Mucosa of descending colon (tissue), 3 donors: ENCODE data around the gene PMF1. TPM values are rescaled to one million over a fixed set of nuclear protein-coding genes. Genes with fewer than 3 reads are reported as not detected.

Source experiments
- ATAC-seq: fragments of 200-7000 bp; cut with Tn5 transposase; one replicate; pipeline ENCODE4 v1.9.1; 2020; ENCODE audit warnings: mild to moderate bottlenecking, moderate library complexity
- DNase-seq, 3 donors: peaks; one replicate each; pipeline ENCODE4 v3.0.0-alpha.2; 2020
- H3K36me3 ChIP-seq: fragments of 200-600 bp; one replicate; pipeline ENCODE4 v1.8.0; 2021; ENCODE audit warnings: low read depth, mild to moderate bottlenecking
- H3K4me1 ChIP-seq: fragments of 200-600 bp; one replicate; pipeline ENCODE4 v1.8.0; 2021; ENCODE audit warnings: low read depth, mild to moderate bottlenecking
- H3K4me3 ChIP-seq: fragments of 200-600 bp; one replicate; pipeline ENCODE4 v1.8.0; 2021; ENCODE audit warnings: mild to moderate bottlenecking
- H3K9me3 ChIP-seq: fragments of 200-600 bp; one replicate; pipeline ENCODE4 v1.8.0; 2021; ENCODE audit warnings: mild to moderate bottlenecking
- CTCF ChIP-seq: fragments of 200-600 bp; IDR thresholded peaks from one replicate; pipeline ENCODE4 v1.8.0; 2022; ENCODE audit warnings: antibody characterized with exemption, mild to moderate bottlenecking
- intact Hi-C, 2 donors: fragments of 100-400 bp; cut with DNase I in 1 of 2; cut with micrococcal nuclease in 1 of 2; formaldehyde crosslinking; loops; one replicate each; pipeline versions ENCODE4 v1.11.0 to v1.11.1; 2022; cut with DNase I, micrococcal nuclease
- total RNA-seq, 3 donors: library from RNA; stranded (reverse); fragmentation: NEBNext Ultra II Directional in 2 of 3; extraction: Animal tissue kit (Norgen Biotek cat#: 25700) in 2 of 3; gene quantifications; one replicate each; pipeline versions ENCODE4 v1.2.1 to v1.2.4, GENCODE V29; 2021 to 2023
- donor health status: DM: no; HTN: no; CAD: no; lungs with moderate emphysema.
- donor health status: DM: no; HTN: no; CAD: no.
- donor health status: DM: no; HTN: yes; CAD: no.

Gene PMF1
- total RNA-seq, 3 donors from 2014 or later, result 38.1 to 46.8 (median 43.6) TPM

DNA sequence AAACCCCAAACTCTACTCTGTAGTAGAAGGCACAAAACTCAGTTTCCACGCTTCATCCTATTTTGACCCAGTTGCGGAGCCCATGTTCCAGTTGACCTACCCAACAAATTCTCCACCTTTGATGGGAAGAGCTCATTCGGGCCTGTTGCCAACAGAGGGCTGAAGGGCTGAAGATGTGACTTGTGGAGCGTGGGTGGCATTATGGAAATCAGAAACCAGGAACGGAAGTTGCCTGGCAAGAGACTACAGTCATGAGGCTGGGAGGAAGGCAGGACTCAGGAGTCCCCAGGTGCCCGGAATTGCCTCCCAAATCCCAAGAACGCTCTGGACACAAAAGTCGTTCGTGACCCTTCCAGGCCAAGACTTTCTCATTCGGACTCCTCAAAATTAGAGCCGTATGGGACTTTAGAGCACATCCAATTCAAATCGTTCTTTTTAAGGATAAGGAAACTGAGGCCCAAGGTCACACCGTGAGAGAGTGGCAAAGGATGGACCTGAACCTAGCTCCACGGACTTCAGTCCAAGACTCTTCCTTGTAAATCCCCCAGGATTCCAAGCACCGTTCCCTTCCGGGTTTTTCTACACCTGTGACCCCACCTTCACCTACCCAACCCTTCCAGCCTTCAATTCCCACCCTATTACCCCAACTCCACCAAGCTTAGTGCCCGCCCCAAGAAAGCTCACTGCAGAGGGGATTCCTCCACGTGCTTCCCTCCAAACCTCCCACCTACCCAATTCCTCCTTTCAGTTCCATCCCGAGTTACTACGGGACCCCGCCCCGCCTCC is 69.1 kb downstream of the PMF1 start:
- intact Hi-C loops, result no loop called here
- Histone ChIP-seq H3K36me3 (no peaks in the 10 kb centered on the region), H3K4me1 (peaks cover 21% of the 10 kb centered on the region), H3K4me3 (peak overlapping the region; percentile 77), H3K9me3 (no peaks in the 10 kb centered on the region)
- ATAC-seq (peak; percentile 71), DNase-seq (peak in 2 of 3 donors; percentile 40 to 73)
- no peak for TF ChIP-seq CTCF

GRCh38 chr1:156282479-156283222 is 69.8 kb downstream of the PMF1 start, which contains the start of gene SMG5:
SMG5 (minus strand) TSS chr1:156282825; CDS start chr1:156282680, 145 bp downstream.
- intact Hi-C loops, result no loop called here
- Histone ChIP-seq H3K9me3 (no peaks in the 10 kb centered on the region), H3K4me1 (peaks cover 21% of the 10 kb centered on the region), H3K4me3 (peak within 1 kb of the TSS; percentile 77), H3K36me3 (no peaks in the 10 kb centered on the region)
- DNase-seq (peak; percentile 96 to 97 (median 97)), ATAC-seq (peak; percentile 94)
- TF ChIP-seq CTCF, result no peak

DNA sequence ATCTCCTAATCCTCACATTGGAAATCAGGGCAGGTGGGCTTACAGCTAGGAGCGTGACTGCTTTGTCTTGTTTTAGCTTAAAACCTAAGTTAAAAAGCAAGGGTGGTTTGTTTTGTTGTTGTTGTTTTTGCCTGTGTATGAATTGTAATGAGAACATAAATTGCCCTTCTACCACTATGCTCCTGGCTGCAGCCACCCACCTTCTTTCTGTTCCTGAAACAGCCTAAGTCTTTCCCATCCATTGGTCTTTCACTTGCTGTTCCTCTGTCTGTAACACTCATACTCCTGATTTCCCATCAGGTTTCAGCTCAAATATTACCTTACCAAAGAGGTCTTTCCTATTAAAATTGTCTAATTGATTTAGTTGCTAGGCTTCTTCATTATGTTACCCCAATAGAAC is 70.7 kb downstream of the PMF1 start:
- intact Hi-C loops, result no loop called here
- TF ChIP-seq CTCF, result no peak

GRCh38 chr1:156284112-156284511 is 71.3 kb downstream of the PMF1 start, which contains the start of gene TMEM79:
TMEM79 (plus strand) TSS chr1:156284325; CDS start chr1:156285227, 902 bp downstream.
- intact Hi-C loops, result no loop called here
- Histone ChIP-seq H3K9me3 (no peaks in the 10 kb centered on the region), H3K4me1 (peaks cover 21% of the 10 kb centered on the region), H3K36me3 (no peaks in the 10 kb centered on the region), H3K4me3 (peak within 1 kb of the TSS; percentile 77)
- TF ChIP-seq CTCF, result no peak
- peak in 2 of 3 donors; percentile 51 to 56 for DNase-seq
- peak; percentile 10 for ATAC-seq

More for the DNA sequence above, 70.7 kb downstream of the PMF1 start:
- Histone ChIP-seq H3K9me3 (no peaks in the 10 kb centered on the region), H3K4me3 (no peak overlapping the region), H3K4me1 (peaks cover 21% of the 10 kb centered on the region), H3K36me3 (no peaks in the 10 kb centered on the region)
- ATAC-seq (no peak), DNase-seq (no peak)

DNA sequence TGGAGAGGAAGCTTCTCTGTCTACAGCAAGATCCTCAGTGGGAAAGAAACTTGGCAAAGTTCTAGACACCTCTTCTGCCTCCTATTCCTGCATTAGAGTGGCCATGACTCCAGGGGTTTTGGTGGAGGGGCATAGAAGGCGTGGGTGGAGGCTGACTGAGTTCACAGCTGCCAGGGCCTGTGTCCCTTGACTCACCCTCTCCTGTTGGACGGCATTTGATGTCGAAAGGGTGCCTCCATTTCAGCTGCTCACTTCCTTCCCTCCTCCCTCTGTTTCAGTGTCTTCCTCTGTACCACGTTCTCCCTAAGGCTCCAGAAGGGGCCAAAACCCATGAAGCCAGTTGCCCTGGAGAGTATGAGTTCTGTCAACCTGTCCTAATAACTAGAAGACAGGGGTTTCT is 72.0 kb downstream of the PMF1 start:
- Histone ChIP-seq H3K4me1 (peaks cover 21% of the 10 kb centered on the region), H3K9me3 (no peaks in the 10 kb centered on the region), H3K36me3 (no peaks in the 10 kb centered on the region), H3K4me3 (no peak overlapping the region)
- intact Hi-C loops, result no loop called here
- DNase-seq (no peak), ATAC-seq (no peak)
- no peak for TF ChIP-seq CTCF
